K562 (cell line): Measurements from ENCODE around the gene BRWD1. TPM values are rescaled to one million over a fixed set of nuclear protein-coding genes. Genes with fewer than 3 reads are reported as not detected.

Experiments
- ATAC-seq: fragments of 200-7000 bp; cut with Tn5 transposase; 3 replicates; pipeline ENCODE4 v1.9.1; 2020; ENCODE audit warnings: moderate library complexity
- BruUV-seq: library from RNA; stranded (reverse); fragments of 400-500 nt; replicated peaks from 2 replicates; lab custom pipeline; 2021; lab: Mats Ljungman, UMichigan
- CTCF ChIA-PET: fragments of 300-600 bp; formaldehyde crosslinking; extraction: SDS; loops from one replicate; lab custom pipeline; 2021; ENCODE audit warnings: low intra/inter-chr PET ratio; lab: Yijun Ruan, JAX
- POLR2A ChIA-PET: fragments of 300-600, 350-650 bp; sonication (Branson Sonifier 250); formaldehyde crosslinking; extraction: SDS; loops from one replicate; lab custom pipeline; 2021; ENCODE audit warnings: antibody characterized with exemption, inconsistent platforms; lab: Yijun Ruan, JAX
- DNase-seq, 4 experiments: peaks; one replicate each; pipeline versions ENCODE4 v3.0.0 to v3.0.0-alpha.2; 2011 to 2018; ENCODE audit warnings: low spot score in 3 of 4, mixed read lengths in 3 of 4; ENCODE audit errors: extremely low read depth in 1 of 4
- FAIRE-seq: peaks from 2 replicates; lab custom pipeline; 2011; peaks lifted over from hg19 to GRCh38; lab: Jason Lieb, UNC
- H2AFZ ChIP-seq: 2 replicates; pipeline ENCODE4 v1.6.0; 2011; ENCODE audit warnings: low read depth, low read length, control low read depth, inconsistent platforms
- H3K27ac ChIP-seq: fragments of 200-600 bp; 3 replicates; pipeline ENCODE4 v1.8.0; 2011; ENCODE audit warnings: low read depth, mild to moderate bottlenecking, control low read depth, inconsistent platforms, low read length, moderate library complexity, mixed read lengths; ENCODE audit errors: extremely low read depth
- H3K27me3 ChIP-seq, 2 experiments: fragments of 300-600 bp in 1 of 2; 2 replicates in 1 of 2; 3 replicates in 1 of 2; pipeline versions ENCODE4 v1.6.0 to v1.8.0; 2011; ENCODE audit warnings: inconsistent platforms in 2 of 2, low read length in 2 of 2, mild to moderate bottlenecking in 1 of 2, mixed read lengths in 1 of 2, moderate library complexity in 1 of 2; ENCODE audit not compliant: control insufficient read depth in 2 of 2, insufficient read depth in 2 of 2
- H3K36me3 ChIP-seq: fragments of 300-600 bp; 3 replicates; pipeline ENCODE4 v1.8.0; 2011; ENCODE audit warnings: mild to moderate bottlenecking, low read length, inconsistent platforms; ENCODE audit not compliant: control insufficient read depth, insufficient read depth
- H3K4me1 ChIP-seq, 2 experiments: fragments of 200-600 bp in 1 of 2; replicated peaks in 1 of 2; 2 replicates in 1 of 2; 3 replicates in 1 of 2; pipeline versions ENCODE4 v1.5.1 to v1.8.0; 2011; ENCODE audit warnings: inconsistent platforms in 2 of 2, low read length in 2 of 2, mild to moderate bottlenecking in 1 of 2, mixed read lengths in 1 of 2, moderate library complexity in 1 of 2; ENCODE audit not compliant: control insufficient read depth in 2 of 2, insufficient read depth in 2 of 2
- H3K4me2 ChIP-seq: 2 replicates; pipeline ENCODE4 v1.6.1; 2011; ENCODE audit warnings: low read length, control low read depth, inconsistent platforms, mixed read lengths; ENCODE audit not compliant: insufficient read depth
- H3K4me3 ChIP-seq: fragments of 200-600 bp; sonication (generic), shearing (Covaris generic); 2 replicates; pipeline ENCODE4 v1.5.1; 2016; ENCODE audit warnings: control low read depth, inconsistent platforms
- H3K79me2 ChIP-seq: fragments of 200-600 bp; 3 replicates; pipeline ENCODE4 v1.8.0; 2011; ENCODE audit warnings: low read length, inconsistent platforms; ENCODE audit not compliant: control insufficient read depth, insufficient read depth
- H3K9ac ChIP-seq, 2 experiments: 2 replicates each; pipeline versions ENCODE4 v1.6.0 to v1.6.1; 2011; ENCODE audit warnings: low read depth in 2 of 2, low read length in 2 of 2, control low read depth in 1 of 2, inconsistent platforms in 1 of 2, mild to moderate bottlenecking in 1 of 2, mixed read lengths in 1 of 2; ENCODE audit not compliant: insufficient read depth in 1 of 2
- H3K9me1 ChIP-seq: one replicate; pipeline ENCODE4 v1.6.0; 2011; ENCODE audit warnings: inconsistent platforms, mild to moderate bottlenecking, low read length, moderate library complexity; ENCODE audit not compliant: control insufficient read depth, insufficient read depth
- H3K9me3 ChIP-seq: replicated peaks from 2 replicates; pipeline ENCODE4 v1.5.1; 2011; ENCODE audit warnings: low read depth, low read length, inconsistent platforms; ENCODE audit not compliant: control insufficient read depth, insufficient read depth
- H4K20me1 ChIP-seq: replicated peaks from 2 replicates; pipeline ENCODE4 v1.6.1; 2011; ENCODE audit warnings: low read length, inconsistent platforms, mixed read lengths; ENCODE audit not compliant: control insufficient read depth, insufficient read depth
- ATF1 ChIP-seq, 2 experiments: fragments of 450-650 bp in 1 of 2; IDR thresholded peaks; 2 replicates each; pipeline ENCODE4 v1.6.1; 2016; ENCODE audit warnings: missing compliant biosample characterization in 1 of 2, missing genetic modification characterization in 1 of 2
- CHCHD3 ChIP-seq: fragments of 250-450 bp; sonication (Bioruptor Pico); IDR thresholded peaks from 2 replicates; pipeline ENCODE4 v2.1.2; 2022; ENCODE audit warnings: mild to moderate bottlenecking
- FOXM1 ChIP-seq, 2 experiments: fragments of 450-650 bp in 1 of 2; sonication (generic) in 1 of 2; formaldehyde crosslinking in 1 of 2; IDR thresholded peaks; 2 replicates each; pipeline versions ENCODE4 v1.6.1 to v1.9.0; 2017 to 2022; ENCODE audit warnings: low read depth in 2 of 2, mild to moderate bottlenecking in 2 of 2, missing genetic modification reagents in 1 of 2, moderate library complexity in 1 of 2
- MTA1 ChIP-seq: fragments of 450-650 bp; IDR thresholded peaks from 2 replicates; pipeline ENCODE4 v1.6.1; 2017; ENCODE audit warnings: borderline replicate concordance
- POLR2AphosphoS2 ChIP-seq: IDR thresholded peaks from 2 replicates; pipeline ENCODE4 v1.6.1; 2012; ENCODE audit warnings: low read length, improper control_type of control experiment
- POLR2B ChIP-seq: fragments of 450-650 bp; IDR thresholded peaks from 2 replicates; pipeline ENCODE4 v1.6.1; 2018; ENCODE audit warnings: low read depth; ENCODE audit not compliant: partially characterized antibody
- POLR2G ChIP-seq: fragments of 200-400 bp; formaldehyde crosslinking; IDR thresholded peaks from 2 replicates; pipeline ENCODE4 v1.6.1; 2017; ENCODE audit warnings: low read depth, mild to moderate bottlenecking, antibody characterized with exemption, low read length, moderate library complexity
- WGBS: fragments of 100-300 bp; shearing (Covaris generic); methylation state at CpG from one replicate; pipeline ENCODE4 v1.1.6; 2016; ENCODE audit warnings: low coverage, mixed read lengths; ENCODE audit not compliant: insufficient coverage; ENCODE audit errors: missing lambda C conversion rate; 5-methylcytosine and 5-hydroxymethylcytosine counted together
- in situ Hi-C: fragments of 300-500 bp; cut with MboI; formaldehyde crosslinking; loops from 4 replicates; pipeline ENCODE4 v1.15.0; 2018; ENCODE audit warnings: inconsistent platforms, mixed read lengths
- intact Hi-C: fragments of 100-400 bp; cut with micrococcal nuclease; formaldehyde crosslinking; loops from 2 replicates; pipeline ENCODE4 v1.14.2; 2022
- polyA plus RNA-seq, 8 experiments: library from polyadenylated mRNA; depleted of rRNA in 4 of 8; stranded (reverse) in 5 of 8; unstranded in 3 of 8; fragments of >200 nt; fragmentation: Nextera tagmentation in 2 of 8; fragmentation: Illumina TruSeq in 1 of 8; extraction: Ambion mirVana in 2 of 8; extraction: Trizol in 1 of 8; gene quantifications; 2 replicates each; pipeline versions ENCODE4 v1.2.1 to v1.2.3, GENCODE V29; 2011 to 2014; ENCODE audit warnings: inconsistent platforms in 1 of 8, missing spikeins in 1 of 8
- total RNA-seq, 7 experiments: library from RNA; depleted of rRNA in 6 of 7; stranded (reverse); fragments of >200 nt in 6 of 7; fragmentation: Illumina TruSeq in 2 of 7; extraction: Trizol in 2 of 7; gene quantifications; 2 replicates each; pipeline versions ENCODE4 v1.2.1 to v1.2.3, GENCODE V29; 2011 to 2021; ENCODE audit warnings: low replicate concordance in 1 of 7
- TF ChIP-seq, protein P1 (sequence below), 2 experiments: IDR thresholded peaks; 2 replicates each; pipeline ENCODE4 v1.6.1; 2011; ENCODE audit warnings: borderline replicate concordance in 1 of 2, control low read depth in 1 of 2, low read depth in 1 of 2, low read length in 1 of 2, mild to moderate bottlenecking in 1 of 2, mixed read lengths in 1 of 2, moderate library complexity in 1 of 2; ENCODE audit not compliant: insufficient read depth in 1 of 2, insufficient read length in 1 of 2, poor library complexity in 1 of 2, severe bottlenecking in 1 of 2; ENCODE audit errors: extremely low read depth in 1 of 2

Gene BRWD1
- total and polyA plus RNA-seq, 9 of the 15 experiments (the other 6 are each of a cell fraction or from before 2014, with no cell fraction given), result 10.1 to 60.2 (median 34.1) TPM

GRCh38 chr21:39341249-39341923, 28.0 kb upstream of the BRWD1 start (continued):
- peak; percentile 62 for TF ChIP-seq POLR2B

- H3K36me3 ChIP-seq, result peaks cover 43% of the 10 kb centered on the region
- no peaks in the 10 kb centered on the region for H3K27me3 ChIP-seq
- no peak overlapping the region for H3K4me3 ChIP-seq
- ChIA-PET POLR2A (interaction anchor here (0.5 to 5.9 kb wide), 11 partner anchors 8 to 111 kb away, joined by 3 to 39 read pairs (median 3); partner anchors contain the start of genes HMGN1 and SH3BGR), CTCF (no interaction called here)
- no peak overlapping the region for H3K4me2 ChIP-seq
- no peak for FAIRE-seq
- H3K27ac ChIP-seq, result no peak overlapping the region
- no peak overlapping the region for H2AFZ ChIP-seq
- 40% methylated on average over 6 of the region's 6 CpGs for WGBS
- H3K9me1 ChIP-seq, result peaks cover 7% of the 10 kb centered on the region
- peak; percentile 51 for ATAC-seq
- intact Hi-C loops, result no loop called here
- TF ChIP-seq, protein P1, sequence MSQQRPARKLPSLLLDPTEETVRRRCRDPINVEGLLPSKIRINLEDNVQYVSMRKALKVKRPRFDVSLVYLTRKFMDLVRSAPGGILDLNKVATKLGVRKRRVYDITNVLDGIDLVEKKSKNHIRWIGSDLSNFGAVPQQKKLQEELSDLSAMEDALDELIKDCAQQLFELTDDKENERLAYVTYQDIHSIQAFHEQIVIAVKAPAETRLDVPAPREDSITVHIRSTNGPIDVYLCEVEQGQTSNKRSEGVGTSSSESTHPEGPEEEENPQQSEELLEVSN (IDR thresholded peaks at IDR 0.05; ENCODE audit: borderline replicate concordance in 1 of 2, extremely low read depth in 1 of 2, insufficient read depth in 1 of 2, insufficient read length in 1 of 2, low read depth in 1 of 2, low read length in 1 of 2, poor library complexity in 1 of 2, severe bottlenecking in 1 of 2), result no peak
- TF ChIP-seq MTA1 (no peak), FOXM1 (IDR thresholded peaks at IDR 0.05; ENCODE audit: low read depth) (no peak), FOXM1 (CRISPR knock-in tag; IDR thresholded peaks at IDR 0.05; ENCODE audit: low read depth) (no peak), ATF1 (CRISPR knock-in tag; IDR thresholded peaks at IDR 0.05) (no peak), ATF1 (tag; IDR thresholded peaks at IDR 0.05) (no peak), POLR2G (0 out of 2 replicates have a peak, but pooled peaks have one; percentile 37), CHCHD3 (CRISPR knock-in tag) (0 out of 2 replicates have a peak, but pooled peaks have one; percentile 16), POLR2AphosphoS2 (0 out of 2 replicates have a peak, but pooled peaks have one; percentile 38)
- TF ChIP-seq, all 486 proteins: peak for 3
- in situ Hi-C loops, result no loop called here
- Histone ChIP-seq H3K9ac (no peak overlapping the region), H3K9me3 (no peaks in the 10 kb centered on the region), H3K79me2 (peaks cover 18% of the 10 kb centered on the region), H4K20me1 (peaks cover 5% of the 10 kb centered on the region), H3K4me1 (peaks cover 5 to 7% of the 10 kb centered on the region in 2 experiments; a peak in 4 of 5 replicates)
- no peak for DNase-seq
- no TSS peak for BruUV-seq
Observed at GRCh38 chr21:39340687-39341086, 27.3 kb upstream of the BRWD1 start.
